HG03097 (cell line): ENCODE data around the gene LRRTM1.

Experiments
- ATAC-seq: cut with Tn5 transposase; IDR thresholded peaks from one replicate; pipeline ENCODE4 v1.9.1; 2021; ENCODE audit not compliant: unreplicated experiment, low FRiP score

Gene LRRTM1, protein sequence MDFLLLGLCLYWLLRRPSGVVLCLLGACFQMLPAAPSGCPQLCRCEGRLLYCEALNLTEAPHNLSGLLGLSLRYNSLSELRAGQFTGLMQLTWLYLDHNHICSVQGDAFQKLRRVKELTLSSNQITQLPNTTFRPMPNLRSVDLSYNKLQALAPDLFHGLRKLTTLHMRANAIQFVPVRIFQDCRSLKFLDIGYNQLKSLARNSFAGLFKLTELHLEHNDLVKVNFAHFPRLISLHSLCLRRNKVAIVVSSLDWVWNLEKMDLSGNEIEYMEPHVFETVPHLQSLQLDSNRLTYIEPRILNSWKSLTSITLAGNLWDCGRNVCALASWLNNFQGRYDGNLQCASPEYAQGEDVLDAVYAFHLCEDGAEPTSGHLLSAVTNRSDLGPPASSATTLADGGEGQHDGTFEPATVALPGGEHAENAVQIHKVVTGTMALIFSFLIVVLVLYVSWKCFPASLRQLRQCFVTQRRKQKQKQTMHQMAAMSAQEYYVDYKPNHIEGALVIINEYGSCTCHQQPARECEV

DNA sequence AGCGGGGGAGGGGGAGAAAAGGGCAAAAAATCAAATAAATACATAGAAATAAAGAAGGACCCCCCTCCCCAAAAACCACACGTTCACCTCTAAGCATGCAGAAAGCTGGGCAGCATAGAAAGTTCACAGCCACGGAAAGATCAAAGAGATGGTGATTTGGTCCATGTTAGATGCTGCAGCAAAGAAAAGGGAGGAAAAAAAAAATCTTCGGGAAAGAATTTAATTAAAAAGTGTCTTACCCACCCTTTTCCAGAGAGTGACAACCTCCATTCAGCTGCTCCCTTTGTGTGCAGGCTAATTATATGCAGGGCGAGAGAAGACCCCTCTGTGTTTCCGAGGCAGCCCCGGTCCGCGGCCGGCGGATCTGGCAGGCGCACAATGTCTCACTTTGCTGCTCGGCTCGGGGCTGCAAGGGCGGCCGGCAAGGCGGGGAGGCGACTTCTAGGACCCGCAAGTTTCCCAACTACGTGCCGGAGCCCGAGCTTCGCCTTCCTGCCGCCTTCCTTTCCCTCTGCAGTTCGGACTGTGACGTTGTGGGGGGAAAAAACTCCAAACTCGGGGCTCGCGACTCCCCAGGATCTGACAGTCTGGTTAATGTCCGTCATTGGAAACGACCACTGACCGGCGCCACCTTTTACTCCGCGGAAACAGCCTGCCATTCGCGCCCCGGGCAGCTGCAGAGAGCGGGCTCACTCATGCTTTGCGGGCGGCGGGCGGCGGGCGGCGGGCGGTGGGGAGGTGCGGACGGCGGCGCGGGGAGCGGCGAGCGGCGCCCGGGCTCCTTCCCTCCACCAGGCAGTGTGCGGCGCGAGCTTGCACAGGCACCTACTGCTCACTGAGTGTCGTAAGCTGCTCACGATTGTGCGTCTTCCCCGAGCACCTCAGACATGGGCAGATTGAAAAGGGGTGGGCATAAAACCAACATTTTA is at the start of gene LRRTM1:
TSS of gene LRRTM1 (minus strand) at position 844 of the 929 bp plus-strand sequence. CDS start 933 bp downstream, outside the sequence.
- no peak for ATAC-seq

DNA sequence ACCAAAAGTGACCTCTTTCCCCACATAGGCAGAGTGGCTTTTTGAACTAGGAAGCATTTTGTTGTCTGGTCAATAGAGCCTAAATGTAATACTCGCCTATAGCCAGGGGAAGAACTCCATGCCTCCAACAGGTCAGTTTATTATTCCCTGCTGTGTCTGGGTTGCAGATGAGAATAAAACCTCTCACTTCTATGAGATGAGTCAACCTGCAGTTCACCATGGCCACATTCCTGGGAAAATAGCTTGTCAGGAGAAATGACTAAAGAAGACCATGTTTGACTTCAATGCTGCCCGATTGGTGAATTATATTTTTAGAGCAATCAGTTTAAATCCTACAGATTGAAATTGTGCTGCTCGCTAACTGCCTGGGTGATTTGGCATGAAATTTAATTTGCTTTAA is 46.7 kb upstream of the LRRTM1 start:
- no peak for ATAC-seq

DNA sequence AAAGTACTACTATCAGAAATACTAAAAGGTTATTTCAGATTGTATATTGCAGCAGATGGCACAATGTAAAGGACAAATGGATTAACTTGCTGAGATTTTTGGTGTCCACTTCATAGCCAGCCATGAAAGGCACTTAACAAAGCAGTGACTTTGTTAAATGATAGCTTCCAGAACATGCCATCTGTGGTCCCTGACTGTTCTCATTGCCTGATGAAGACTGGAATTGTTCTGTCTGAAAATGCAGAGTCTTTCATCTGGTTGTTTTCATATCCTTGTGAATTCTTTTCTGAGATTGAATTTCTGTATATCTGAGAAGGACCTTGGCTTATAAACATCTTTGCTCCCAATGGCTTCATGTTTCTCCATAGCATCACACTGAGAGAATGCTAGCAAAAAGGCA is 44.4 kb upstream of the LRRTM1 start:
- ATAC-seq: no peak

DNA sequence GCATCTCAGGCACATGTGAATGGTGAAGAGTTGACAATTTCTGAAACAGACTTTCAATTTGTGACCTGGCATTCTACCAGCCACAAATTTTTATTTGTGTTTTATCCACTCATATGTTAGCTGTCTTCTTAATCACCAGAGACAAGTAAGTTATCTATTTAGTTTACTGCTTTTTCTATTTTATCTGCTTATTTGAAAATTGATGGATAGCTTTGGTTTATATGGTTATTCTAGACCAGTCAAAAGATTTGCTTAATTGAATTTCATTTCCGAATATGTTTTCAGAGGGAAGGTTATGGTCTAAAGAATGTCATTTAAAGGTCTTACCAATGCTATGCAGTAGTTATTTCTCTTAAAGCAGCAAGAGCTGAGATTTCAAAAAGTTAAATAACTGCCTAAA is 43.5 kb upstream of the LRRTM1 start:
- no peak for ATAC-seq

DNA sequence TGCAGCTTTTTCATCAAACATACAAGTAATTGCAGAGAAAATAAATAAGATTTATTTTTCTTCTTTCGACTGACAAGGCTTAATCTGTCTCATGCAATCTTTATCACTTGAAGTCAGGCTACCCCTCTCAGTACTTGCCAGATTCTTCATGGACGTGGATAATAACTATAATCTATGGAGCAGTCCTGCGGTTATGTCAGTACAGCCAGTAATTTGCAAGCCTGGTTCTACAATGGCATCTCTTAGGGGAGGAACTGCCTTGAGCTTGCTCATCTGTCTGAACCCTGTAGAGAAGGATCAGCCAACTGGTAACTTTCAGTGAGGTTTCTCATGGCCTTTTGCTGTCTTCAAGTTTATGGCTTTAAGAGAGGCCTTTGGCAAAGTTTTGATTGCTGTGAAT is 35.5 kb upstream of the LRRTM1 start:
- no peak for ATAC-seq

DNA sequence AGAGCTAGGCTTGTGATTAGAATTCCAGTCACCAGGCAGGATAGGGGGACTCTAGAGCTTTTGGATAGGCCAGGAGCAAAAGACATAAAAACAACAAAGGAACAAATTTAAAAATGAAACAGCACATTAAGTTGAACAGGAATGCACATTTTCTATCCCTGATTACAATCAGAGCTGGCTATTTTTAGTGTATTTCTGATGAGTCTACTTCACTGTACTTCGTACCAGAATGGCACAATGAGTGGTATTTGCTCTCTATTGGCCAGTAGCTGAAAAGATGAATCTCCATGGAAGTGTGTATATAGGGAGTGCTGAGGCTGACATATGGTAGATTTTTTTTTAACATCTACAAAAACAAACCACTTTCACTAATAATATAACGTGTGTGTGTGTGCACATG is 34.2 kb upstream of the LRRTM1 start:
- no peak for ATAC-seq

DNA sequence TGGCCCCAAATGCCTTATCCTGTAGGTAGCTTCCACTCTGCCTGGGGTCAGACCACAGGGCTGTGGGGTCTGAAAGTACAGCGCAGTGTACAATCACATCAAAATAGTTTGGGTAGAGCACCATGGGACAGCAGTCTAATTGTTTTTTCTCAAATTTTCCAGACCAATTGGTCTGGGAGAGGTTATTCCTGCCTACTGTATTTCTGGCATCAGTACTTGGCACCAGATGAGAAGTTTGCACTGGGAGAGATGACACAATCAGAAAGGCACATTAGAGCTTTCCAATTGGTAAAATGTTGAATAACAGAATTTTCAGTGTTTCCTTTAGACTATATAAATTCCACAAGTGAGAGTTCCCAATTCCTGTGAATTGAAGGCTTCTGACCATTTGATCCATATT is 30.9 kb upstream of the LRRTM1 start:
- ATAC-seq: no peak

DNA sequence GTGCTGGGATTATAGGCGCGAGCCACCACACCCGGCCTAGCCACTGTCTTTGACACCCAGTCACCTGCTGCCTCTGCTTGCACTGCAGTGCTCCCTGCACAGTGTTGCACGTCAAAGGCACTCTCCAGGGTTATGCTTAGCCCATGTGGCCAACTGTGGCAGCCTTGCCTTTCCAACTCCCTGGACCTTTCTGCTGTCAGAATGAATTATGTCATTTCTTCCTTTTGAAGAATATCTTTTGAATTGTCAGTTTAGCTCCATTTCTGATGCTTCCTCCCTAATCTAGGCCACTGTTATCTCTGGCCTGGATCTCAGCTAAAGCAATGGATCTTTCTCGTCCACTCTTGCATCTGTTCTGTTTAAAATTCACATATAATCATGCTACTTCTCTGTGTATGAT is 29.3 kb upstream of the LRRTM1 start:
- no peak for ATAC-seq

DNA sequence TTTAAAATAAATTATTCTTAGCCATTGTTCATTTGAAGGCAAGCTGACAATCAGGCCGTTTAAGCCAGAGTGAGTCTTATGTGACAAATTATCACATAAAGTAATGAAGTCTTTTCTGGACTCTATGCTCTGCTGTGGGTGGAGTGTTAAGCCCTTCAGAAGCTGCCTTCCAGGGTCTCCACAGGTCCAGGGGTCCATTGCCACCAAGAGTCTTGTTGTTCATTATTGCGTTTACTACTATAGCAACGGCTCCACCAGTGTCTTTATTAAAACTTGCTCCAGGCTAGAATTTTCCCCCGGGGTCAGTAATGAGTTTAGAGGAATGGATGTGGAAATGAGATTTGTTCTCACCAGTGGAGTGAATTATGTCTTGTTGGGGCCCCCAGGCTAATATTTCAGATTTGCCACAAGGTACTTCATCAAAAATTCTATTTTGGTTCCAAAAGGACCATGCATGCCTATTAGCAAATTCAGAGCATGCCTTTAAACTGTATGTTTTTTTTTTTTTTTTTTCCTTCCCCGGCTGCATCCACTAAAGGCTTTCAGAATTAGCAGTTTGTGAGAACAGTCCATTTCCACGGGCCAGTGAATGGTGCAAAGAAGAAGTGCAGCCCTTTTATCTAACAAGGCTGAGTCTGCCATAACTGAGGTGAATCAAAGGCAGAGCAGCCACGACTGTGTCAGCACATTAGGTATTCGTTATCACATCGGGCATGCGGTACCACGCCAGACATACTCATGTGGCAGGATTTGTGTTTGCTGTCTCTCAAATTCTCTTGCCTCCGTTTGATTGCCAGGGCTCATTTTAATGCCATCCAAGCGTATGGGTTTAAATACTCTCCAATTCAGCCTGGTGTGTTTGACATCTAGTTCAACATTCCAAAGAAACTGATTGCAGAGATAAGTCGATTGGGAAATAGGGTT is 26.2 kb upstream of the LRRTM1 start:
- no peak for ATAC-seq

DNA sequence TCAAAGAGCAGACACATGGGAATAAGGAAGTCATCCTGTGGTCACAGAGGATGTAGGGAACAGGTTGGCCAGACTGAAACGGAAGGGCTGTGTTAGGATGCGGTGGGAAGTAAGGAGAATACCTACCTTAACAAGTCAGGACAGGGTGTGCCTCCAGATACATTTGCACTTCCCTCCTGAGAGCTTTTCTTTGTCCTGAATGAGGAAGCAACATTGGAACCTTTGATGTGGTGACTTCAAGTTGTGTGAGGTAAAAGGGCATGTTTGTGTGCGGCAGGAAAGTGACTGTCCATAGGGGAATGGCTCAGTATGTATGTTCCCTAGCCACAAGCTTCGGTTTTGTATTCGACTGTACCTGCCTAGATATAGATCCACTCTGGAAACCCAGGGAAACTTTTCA is 24.9 kb upstream of the LRRTM1 start:
- no peak for ATAC-seq

DNA sequence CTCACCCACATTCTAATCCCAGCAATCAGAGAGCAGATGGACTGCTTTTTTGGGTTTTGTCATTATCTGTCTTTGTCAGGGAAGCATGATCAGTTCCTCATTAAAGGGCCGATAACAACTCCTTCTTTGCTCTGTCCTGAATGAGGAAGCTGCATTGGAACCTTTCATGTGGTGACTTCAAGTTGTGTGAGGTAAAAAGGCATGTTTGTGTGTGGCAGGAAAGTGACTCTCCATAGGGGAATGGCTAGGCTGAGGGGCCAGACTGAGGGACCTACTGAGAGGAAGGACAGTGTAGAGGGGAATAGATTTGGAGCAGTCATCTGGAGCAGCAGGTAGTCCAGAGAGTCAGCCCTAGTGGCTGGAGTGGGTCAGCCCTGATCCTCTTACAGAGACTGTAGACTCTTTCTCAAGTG is 23.6 kb upstream of the LRRTM1 start:
- no peak for ATAC-seq

DNA sequence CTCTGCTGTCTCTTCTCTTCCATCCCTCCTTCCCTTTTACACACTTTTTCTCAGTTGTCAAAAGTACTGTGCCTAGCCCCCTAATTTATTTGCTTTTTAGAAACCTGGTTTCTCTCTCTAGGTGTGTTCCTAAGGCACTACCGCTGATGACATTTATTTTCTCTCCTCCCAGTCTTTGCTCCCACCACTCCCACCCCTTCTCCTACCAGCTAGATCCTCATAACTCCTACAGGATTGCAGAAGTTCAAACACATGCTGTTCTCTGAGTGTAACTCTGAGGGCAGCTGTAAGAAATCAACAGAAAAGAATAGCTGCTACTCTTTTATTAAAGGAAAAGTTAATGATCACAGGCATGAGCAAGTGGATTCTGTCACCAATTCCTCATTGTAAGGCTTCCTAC is 22.3 kb upstream of the LRRTM1 start:
- ATAC-seq: no peak

DNA sequence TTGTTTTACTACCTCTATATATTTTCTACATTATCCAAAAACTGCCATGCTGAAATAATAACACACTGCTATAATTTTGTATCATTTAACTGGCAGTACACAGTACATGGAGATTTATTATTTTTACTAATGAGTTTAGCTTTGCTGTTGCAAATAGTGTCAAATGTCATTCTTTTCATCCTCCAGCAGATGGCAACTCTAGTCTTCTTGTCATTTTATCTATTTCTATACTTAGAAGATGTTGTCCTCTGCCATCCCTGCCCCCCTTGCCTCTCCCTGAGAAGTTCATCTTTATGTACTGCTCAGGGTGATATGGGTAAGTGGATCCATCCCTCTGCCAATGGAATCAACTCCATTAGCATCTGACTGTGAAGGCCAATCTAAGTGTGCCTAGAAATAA is 21.7 kb upstream of the LRRTM1 start:
- no peak for ATAC-seq

DNA sequence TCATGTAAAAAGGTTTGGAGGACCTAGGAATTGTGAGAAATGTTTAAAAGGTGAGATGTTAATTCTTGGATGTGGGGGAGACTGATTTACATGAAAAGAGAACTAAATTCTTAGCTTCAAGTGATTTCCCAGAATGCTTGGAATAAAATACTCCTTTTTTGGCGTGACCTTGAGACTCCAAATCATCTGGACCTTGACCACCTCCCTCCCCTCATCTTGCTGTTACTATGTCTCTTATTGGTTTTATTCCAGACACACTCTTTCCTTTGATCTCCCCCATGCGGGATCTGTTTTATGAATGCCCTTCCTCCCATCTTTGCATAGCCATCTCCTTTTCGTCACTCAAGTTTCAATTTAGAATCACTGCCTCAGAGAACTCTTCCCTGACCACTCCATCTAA is 20.0 kb upstream of the LRRTM1 start:
- no peak for ATAC-seq

DNA sequence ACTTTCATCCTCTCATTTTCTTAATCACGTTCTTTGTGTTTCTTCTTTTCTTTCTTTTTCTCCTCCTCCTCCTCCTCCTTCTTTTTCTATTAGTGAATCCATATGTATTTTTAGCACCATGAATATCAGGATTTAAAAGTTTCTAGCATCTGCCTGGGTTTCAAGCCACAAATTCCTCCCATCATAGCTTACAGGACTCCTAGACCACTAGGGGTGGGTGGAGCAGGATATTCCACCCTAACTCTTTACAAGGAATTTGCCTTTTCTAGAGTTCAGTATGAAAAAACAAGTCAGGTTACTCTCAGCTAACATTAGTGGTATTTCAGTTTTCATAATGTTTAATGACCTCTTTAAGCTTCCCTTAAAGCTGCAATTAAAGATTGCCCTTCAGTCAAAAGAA is 19.1 kb upstream of the LRRTM1 start:
- no peak for ATAC-seq

DNA sequence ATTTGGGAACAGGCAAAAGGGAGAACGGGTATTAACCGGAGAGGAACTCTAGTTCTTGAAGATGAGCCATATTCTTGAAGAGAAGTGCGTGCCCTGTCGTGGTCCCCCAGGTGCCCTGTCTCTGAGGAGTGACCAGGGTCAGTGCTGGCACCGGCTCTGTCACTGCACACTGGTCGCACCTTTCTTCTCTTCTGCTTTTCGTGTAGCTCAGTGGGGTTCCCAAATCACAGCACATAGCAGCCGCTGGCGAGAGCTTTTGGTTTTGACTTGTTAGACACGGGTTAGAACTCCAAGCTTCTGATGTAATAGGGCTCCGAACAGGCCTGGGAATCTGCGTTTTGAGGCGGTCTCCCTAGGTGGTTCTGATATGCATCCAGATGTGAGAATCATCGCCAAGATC is 18.4 kb upstream of the LRRTM1 start:
- ATAC-seq: no peak

DNA sequence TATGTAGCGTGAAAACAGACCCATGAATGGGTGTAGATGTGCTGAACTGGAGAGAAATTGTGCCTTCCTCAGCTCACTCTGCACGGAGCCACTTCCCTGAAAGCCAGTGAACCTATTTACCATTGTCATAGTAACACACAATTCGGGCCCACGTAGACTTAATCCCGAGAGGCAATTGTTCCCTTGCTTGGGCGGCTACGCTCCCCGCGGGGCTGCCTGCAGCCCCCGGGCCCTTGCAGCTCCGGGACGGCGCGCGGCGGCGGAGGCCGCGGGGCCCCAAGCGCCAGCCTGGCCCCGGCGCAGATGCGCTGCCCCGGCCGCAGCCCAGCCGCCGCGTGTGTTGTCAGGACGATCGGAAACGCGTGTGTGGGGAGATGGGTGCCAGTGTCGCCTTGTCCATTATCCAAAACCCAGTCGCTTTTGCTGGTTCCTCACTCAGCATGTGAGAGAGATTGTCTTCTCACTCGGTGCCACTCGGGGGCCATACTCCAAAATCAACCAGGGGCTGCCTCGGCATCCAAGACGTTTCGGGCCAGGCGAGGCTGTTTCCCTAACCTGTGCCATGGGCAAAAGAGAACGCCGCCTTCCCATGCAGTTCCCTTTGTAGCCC is 17.9 kb upstream of the LRRTM1 start:
- ATAC-seq: no peak

DNA sequence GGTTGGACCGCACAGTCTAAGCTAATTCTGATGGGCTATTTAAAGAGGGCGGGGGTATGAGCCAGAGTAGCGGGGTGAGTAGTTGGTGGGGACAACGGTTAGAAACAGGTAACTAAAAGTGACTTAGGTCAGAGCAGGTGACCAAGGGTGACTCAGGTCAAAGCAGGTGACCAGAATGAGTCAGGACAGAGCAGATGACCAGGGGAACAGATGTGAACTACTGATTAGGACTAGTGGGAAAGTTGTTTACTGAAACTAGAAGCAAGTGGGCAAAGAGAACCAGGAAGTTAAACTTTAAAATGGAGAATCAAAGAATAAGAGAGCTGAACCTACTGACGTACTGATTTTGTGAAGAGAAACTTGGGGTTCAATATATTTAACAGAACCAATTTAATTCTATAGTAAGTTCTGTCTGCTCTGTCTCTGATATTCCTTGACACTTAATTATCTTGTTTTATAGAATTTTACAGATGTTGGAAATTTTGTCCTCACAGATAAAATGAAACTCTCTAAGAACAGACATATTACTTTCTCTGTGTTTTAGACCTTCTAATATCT is 7.8 kb upstream of the LRRTM1 start:
- no peak for ATAC-seq

DNA sequence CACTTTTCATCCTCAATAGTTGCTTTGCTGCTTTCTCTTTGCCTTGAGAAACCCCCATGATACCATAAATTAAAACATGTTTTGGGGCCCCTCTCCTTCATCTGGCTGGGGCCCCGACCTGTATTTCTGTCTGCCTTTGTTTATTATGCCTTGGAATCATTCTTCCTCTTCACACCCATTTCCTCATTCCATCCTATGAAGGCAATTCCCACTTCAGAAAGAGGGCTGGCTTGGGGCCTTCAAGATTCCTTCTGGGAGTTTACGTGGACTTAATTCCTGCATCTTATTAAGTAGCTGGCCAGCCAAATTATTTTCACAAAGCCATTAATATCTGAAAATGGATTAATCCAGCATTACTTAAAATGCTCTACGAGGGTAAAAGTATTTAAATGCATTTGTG is 6.8 kb upstream of the LRRTM1 start:
- ATAC-seq: no peak
